Tibial nerve (tissue), 4 donors: Measurements from ENCODE around the gene MEOX1. TPM values are rescaled to one million over a fixed set of nuclear protein-coding genes. Genes with fewer than 3 reads are reported as not detected.
A peak's percentile ranks its signal among the peaks of the same experiment; 100 is the strongest.

Experiments used
- DNase-seq, 2 donors: peaks; one replicate each; pipeline ENCODE4 v3.0.0-alpha.2; 2019; ENCODE audit warnings: low spot score in 2 of 2
- H3K27ac ChIP-seq, 4 donors: fragments of 200-600 bp; sonication (generic) in 3 of 4; one replicate each; pipeline ENCODE4 v1.5.1; 2017 to 2019; ENCODE audit warnings: mild to moderate bottlenecking in 1 of 4
- H3K27me3 ChIP-seq, 2 donors: fragments of 200-600 bp; sonication (generic) in 1 of 2; one replicate each; pipeline versions ENCODE4 v1.5.1 to v1.6.0; 2017 to 2019
- H3K36me3 ChIP-seq, 3 donors: fragments of 200-600 bp; sonication (generic); one replicate each; pipeline ENCODE4 v1.5.1; 2018 to 2019
- H3K4me1 ChIP-seq, 4 donors: fragments of 200-600 bp; sonication (generic) in 3 of 4; one replicate each; pipeline ENCODE4 v1.5.1; 2017 to 2019
- H3K4me3 ChIP-seq, 4 donors: fragments of 200-600 bp; sonication (generic) in 3 of 4; one replicate each; pipeline ENCODE4 v1.5.1; 2017 to 2019; ENCODE audit warnings: mild to moderate bottlenecking in 1 of 4, moderate library complexity in 1 of 4
- H3K9me3 ChIP-seq, 4 donors: fragments of 200-600 bp; sonication (generic) in 3 of 4; one replicate each; pipeline ENCODE4 v1.5.1; 2017 to 2019
- CTCF ChIP-seq, 5 experiments: fragments of 200-600 bp in 3 of 5; fragments of 450-650 bp in 2 of 5; sonication (generic) in 3 of 5; IDR thresholded peaks; one replicate each; pipeline ENCODE4 v1.5.1; 2016 to 2019; ENCODE audit warnings: antibody characterized with exemption in 5 of 5, mild to moderate bottlenecking in 3 of 5, moderate library complexity in 2 of 5
- EP300 ChIP-seq, 2 donors: sonication (generic); formaldehyde crosslinking; IDR thresholded peaks; one replicate each; pipeline ENCODE4 v1.6.1; 2017; ENCODE audit warnings: antibody characterized with exemption in 2 of 2, mild to moderate bottlenecking in 1 of 2
- POLR2A ChIP-seq, 2 donors: fragments of 450-650 bp; IDR thresholded peaks; one replicate each; pipeline ENCODE4 v1.6.1; 2017; ENCODE audit warnings: antibody characterized with exemption in 2 of 2, mild to moderate bottlenecking in 2 of 2, moderate library complexity in 2 of 2
- WGBS, 2 donors: methylation state at CpG; one replicate each; pipeline ENCODE4 v1.1.5; 2018; 5-methylcytosine and 5-hydroxymethylcytosine counted together
- small RNA-seq: library from RNA; depleted of rRNA; stranded (forward); fragments of <200 nt; gene quantifications from one replicate; pipeline ENCODE3, GENCODE V24; 2016
- total RNA-seq, 4 donors: library from RNA; depleted of rRNA; stranded (reverse); fragments of >200 nt; gene quantifications; one replicate each; pipeline ENCODE4 v1.1.0, GENCODE V29; 2016

MEOX1 gene
- total RNA-seq, 4 donors from 2014 or later, result 4.2 to 12.5 (median 5.3) TPM

- H3K4me3 ChIP-seq, result no peak overlapping the region
- H3K36me3 ChIP-seq, result no peaks in the 10 kb centered on the region
- no peak for TF ChIP-seq POLR2A (IDR thresholded peaks at IDR 0.05)
- WGBS, 2 donors, result 68 to 72% methylated on average over 11 of the region's 11 CpGs
- no peaks in the 10 kb centered on the region for H3K9me3 ChIP-seq
- no peak for DNase-seq
- peak overlapping the region; percentile 13 to 48 (median 30) for H3K27ac ChIP-seq
- no peaks in the 10 kb centered on the region for H3K27me3 ChIP-seq
- peaks cover 0 to 33% (median 2%) of the 10 kb centered on the region in 4 donors for H3K4me1 ChIP-seq
Measured at GRCh38 chr17:43597624-43598356, 63.9 kb downstream of the MEOX1 start.

GRCh38 chr17:43595466-43595865 is 66.3 kb downstream of the MEOX1 start:
- peaks cover 0 to 48% (median 19%) of the 10 kb centered on the region in 4 donors for H3K4me1 ChIP-seq
- no peaks in the 10 kb centered on the region for H3K9me3 ChIP-seq
- no peak overlapping the region for H3K4me3 ChIP-seq
- no peak overlapping the region for H3K27ac ChIP-seq
- no peak for TF ChIP-seq POLR2A (IDR thresholded peaks at IDR 0.05)
- TF ChIP-seq EP300 (IDR thresholded peaks at IDR 0.05), result no peak
- TF ChIP-seq CTCF (IDR thresholded peaks at IDR 0.05), result no peak
- H3K27me3 ChIP-seq, result no peaks in the 10 kb centered on the region
- no peaks in the 10 kb centered on the region for H3K36me3 ChIP-seq
- no peak for DNase-seq
- WGBS, 2 donors, result 62 to 67% methylated on average over 4 of the region's 4 CpGs

GRCh38 chr17:43591779-43592562 is 69.8 kb downstream of the MEOX1 start:
- WGBS, 2 donors, result 15% methylated on average over 28 of the region's 28 CpGs
- TF ChIP-seq POLR2A (IDR thresholded peaks at IDR 0.05) (no peak), EP300 (IDR thresholded peaks at IDR 0.05) (peak in 1 of 2 donors; percentile 58)
- no peaks in the 10 kb centered on the region for H3K9me3 ChIP-seq

GRCh38 chr17:43591001-43591400 is 70.7 kb downstream of the MEOX1 start:
- Histone ChIP-seq H3K27me3 (no peaks in the 10 kb centered on the region), H3K27ac (peak overlapping the region; percentile 45 to 87 (median 76)), H3K4me3 (no peak overlapping the region), H3K9me3 (no peaks in the 10 kb centered on the region), H3K4me1 (peaks cover 0 to 41% (median 19%) of the 10 kb centered on the region in 4 donors), H3K36me3 (no peaks in the 10 kb centered on the region)
- no peak for DNase-seq
- 87 to 91% methylated on average over 3 of the region's 3 CpGs for WGBS, 2 donors
- TF ChIP-seq POLR2A (IDR thresholded peaks at IDR 0.05) (no peak), CTCF (IDR thresholded peaks at IDR 0.05) (no peak), EP300 (IDR thresholded peaks at IDR 0.05) (no peak)

More at GRCh38 chr17:43591779-43592562, 69.8 kb downstream of the MEOX1 start:
- Histone ChIP-seq H3K27me3 (no peaks in the 10 kb centered on the region), H3K4me3 (peak overlapping the region in 1 of 4 donors; percentile 13), H3K4me1 (peaks cover 0 to 41% (median 19%) of the 10 kb centered on the region in 4 donors), H3K36me3 (no peaks in the 10 kb centered on the region), H3K27ac (peak overlapping the region; percentile 45 to 87 (median 76))
- peak; percentile 51 to 76 for DNase-seq

Small RNA genes lying within 50 kb of the gene (small RNA-seq; reads per million reads assigned to genes)
- not detected for gene RF00017

Other genes starting within 250 kb of the MEOX1 start
- 10 to 100 TPM; 35.2 to 57.9 (median 40.7) TPM for gene DHX8, start 177.9 kb downstream of the MEOX1 start, total RNA-seq
- gene ETV4, start 115.6 kb downstream of the MEOX1 start, total RNA-seq, result 1 to 10 TPM; 1.5 to 5.1 (median 3.8) TPM
- gene SOST, start 96.9 kb upstream of the MEOX1 start, total RNA-seq, result not detected
- 10 to 100 TPM; 38.6 to 50.1 (median 41.2) TPM for gene DUSP3, start 117.1 kb upstream of the MEOX1 start, total RNA-seq
- gene CFAP97D1, start 118.5 kb upstream of the MEOX1 start, total RNA-seq, result under 1 TPM in 1 of 4 donors, not detected in 3; 0.42 TPM
- 10 to 100 TPM; 19.2 to 31.5 (median 22.1) TPM for gene MPP3, start 171.2 kb upstream of the MEOX1 start, total RNA-seq
- gene CD300LG, start 185.3 kb upstream of the MEOX1 start, total RNA-seq, result 10 to 100 TPM in 1 of 4 donors, 1 to 10 TPM in 3; 4.0 to 12.9 (median 8.1) TPM
- gene MPP2, start 245.6 kb upstream of the MEOX1 start, total RNA-seq, result 10 to 100 TPM in 2 of 4 donors, 1 to 10 TPM in 2; 4.2 to 22.9 (median 9.3) TPM